PC-9 (cell line): Measurements from ENCODE around the gene PPP1R9B.
A peak's percentile ranks its signal among the peaks of the same experiment; 100 is the strongest.

ENCODE experiments used
- EZH2 ChIP-seq: fragments of 200-600 bp; sonication (generic); IDR thresholded peaks from 2 replicates; pipeline ENCODE4 v1.8.0; 2017; ENCODE audit warnings: antibody characterized with exemption, low read depth
- TF ChIP-seq, protein P1 (sequence below): fragments of 200-600 bp; sonication (generic); conservative IDR thresholded peaks from 2 replicates; pipeline ENCODE4 v1.6.1; 2017; ENCODE audit warnings: mixed run types, antibody characterized with exemption, mild to moderate bottlenecking, moderate library complexity

DNA sequence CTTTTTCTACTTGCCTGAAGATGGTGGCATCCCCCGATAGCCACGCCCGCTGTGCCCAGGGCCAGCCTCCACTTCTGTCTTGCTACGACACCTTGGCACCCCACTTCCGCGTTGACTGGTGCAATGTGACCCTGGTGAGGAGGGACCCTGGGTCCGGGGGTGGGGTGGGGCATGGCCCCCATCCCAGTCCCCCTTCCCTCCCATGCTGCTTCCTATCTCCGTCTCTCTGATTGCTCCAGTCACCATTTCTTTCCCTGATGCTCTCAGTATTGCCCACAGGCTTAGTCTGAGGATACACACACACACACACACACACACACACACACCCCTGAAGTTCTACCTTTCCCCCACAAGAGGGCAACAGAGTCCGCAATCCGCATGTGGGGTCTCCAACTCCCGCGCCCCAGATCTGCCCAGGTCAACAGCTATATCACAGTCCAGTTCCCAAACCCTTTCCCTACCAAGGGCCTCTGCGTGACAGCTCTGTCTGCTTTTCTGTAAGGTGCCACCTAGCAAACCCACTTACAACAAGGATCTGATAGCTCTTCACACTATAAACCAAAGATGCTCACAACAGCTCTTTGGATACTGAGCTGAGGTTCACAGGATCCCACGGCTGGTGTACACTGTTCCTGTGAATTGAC, 18.8 kb upstream of the PPP1R9B start:
- TF ChIP-seq, protein P1, sequence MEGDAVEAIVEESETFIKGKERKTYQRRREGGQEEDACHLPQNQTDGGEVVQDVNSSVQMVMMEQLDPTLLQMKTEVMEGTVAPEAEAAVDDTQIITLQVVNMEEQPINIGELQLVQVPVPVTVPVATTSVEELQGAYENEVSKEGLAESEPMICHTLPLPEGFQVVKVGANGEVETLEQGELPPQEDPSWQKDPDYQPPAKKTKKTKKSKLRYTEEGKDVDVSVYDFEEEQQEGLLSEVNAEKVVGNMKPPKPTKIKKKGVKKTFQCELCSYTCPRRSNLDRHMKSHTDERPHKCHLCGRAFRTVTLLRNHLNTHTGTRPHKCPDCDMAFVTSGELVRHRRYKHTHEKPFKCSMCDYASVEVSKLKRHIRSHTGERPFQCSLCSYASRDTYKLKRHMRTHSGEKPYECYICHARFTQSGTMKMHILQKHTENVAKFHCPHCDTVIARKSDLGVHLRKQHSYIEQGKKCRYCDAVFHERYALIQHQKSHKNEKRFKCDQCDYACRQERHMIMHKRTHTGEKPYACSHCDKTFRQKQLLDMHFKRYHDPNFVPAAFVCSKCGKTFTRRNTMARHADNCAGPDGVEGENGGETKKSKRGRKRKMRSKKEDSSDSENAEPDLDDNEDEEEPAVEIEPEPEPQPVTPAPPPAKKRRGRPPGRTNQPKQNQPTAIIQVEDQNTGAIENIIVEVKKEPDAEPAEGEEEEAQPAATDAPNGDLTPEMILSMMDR: peak; percentile 96
- TF ChIP-seq EZH2: no peak
